ENCODE results near the gene KRT13. TPM values are rescaled to one million over a fixed set of nuclear protein-coding genes. Genes with fewer than 3 reads are reported as not detected.

Gene KRT13
- total and polyA plus RNA-seq, 10 of the 15 experiments (the other 5 are each of a cell fraction or from before 2014, with no cell fraction given), result not detected

GRCh38 chr17:41528959-41529353 is 23.5 kb upstream of the KRT13 start (continued):
- no peak for TF ChIP-seq ATF3 (IDR thresholded peaks at IDR 0.05; ENCODE audit: borderline replicate concordance, extremely low read depth, low read depth, low read length)

- CTCF ChIA-PET, result no interaction called here
- RAD21 ChIA-PET (ENCODE audit: unreplicated experiment), result no interaction called here
- Histone ChIP-seq H3K79me2 (ENCODE audit: control insufficient read depth, insufficient read depth, low read length) (no peaks in the 10 kb centered on the region), H3K9ac (ENCODE audit: control insufficient read depth, insufficient read depth, low read length) (no peak overlapping the region), H2AFZ (ENCODE audit: control insufficient read depth, low read depth, low read length) (no peak overlapping the region), H3K27ac (ENCODE audit: control insufficient read depth, insufficient read depth) (no peak overlapping the region), H3K9me3 (replicated peaks; ENCODE audit: control insufficient read depth, insufficient read depth, low read length) (no peaks in the 10 kb centered on the region; the same call in 2 of the 3 replicates), H3K4me1 (ENCODE audit: control insufficient read depth, insufficient read depth, low read length) (no peaks in the 10 kb centered on the region), H3K4me2 (ENCODE audit: control insufficient read depth, insufficient read depth) (no peak overlapping the region), H4K20me1 (ENCODE audit: control insufficient read depth, insufficient read depth) (no peaks in the 10 kb centered on the region), H3K4me3 (no peak overlapping the region), H3K36me3 (ENCODE audit: control insufficient read depth in 2 of 2, insufficient read depth in 2 of 2, low read length in 1 of 2) (no peaks in the 10 kb centered on the region), H3K27me3 (replicated peaks in 1 of 2; ENCODE audit: control insufficient read depth in 2 of 2, insufficient read depth in 2 of 2, low read length in 1 of 2) (peaks cover 18 to 20% of the 10 kb centered on the region in 2 experiments)
- FAIRE-seq (no peak), DNase-seq (ENCODE audit: low read depth, low spot score) (no peak), ATAC-seq (no peak)
- WGBS (ENCODE audit: insufficient coverage, insufficient replicate concordance, low lambda C conversion rate, missing lambda C conversion rate), result 13% methylated on average over 58 of the region's 62 CpGs
- no peak for TF ChIP-seq SPI1 (IDR thresholded peaks at IDR 0.05; ENCODE audit: borderline replicate concordance, insufficient read depth, low read depth, low read length)
- no peak for TF ChIP-seq BRCA1 (IDR thresholded peaks at IDR 0.05; ENCODE audit: low read depth, low read length)
- TF ChIP-seq TCF12 (IDR thresholded peaks at IDR 0.05; ENCODE audit: low read depth, low read length), result no peak
- no peak for TF ChIP-seq EZH2 (IDR thresholded peaks at IDR 0.05; ENCODE audit: borderline replicate concordance, control insufficient read depth, low read depth, low read length)
- no peak for TF ChIP-seq EP300 (IDR thresholded peaks at IDR 0.05; ENCODE audit: borderline replicate concordance in 1 of 2, control insufficient read depth in 1 of 2, low read depth in 2 of 2, low read length in 2 of 2)
- no peak for TF ChIP-seq NKRF (conservative IDR thresholded peaks at IDR 0.05)
- TF ChIP-seq FOXK2 (IDR thresholded peaks at IDR 0.05), result no peak
- TF ChIP-seq MXI1 (IDR thresholded peaks at IDR 0.05; ENCODE audit: low read depth, low read length), result no peak
- TF ChIP-seq WRNIP1 (IDR thresholded peaks at IDR 0.05; ENCODE audit: borderline replicate concordance, low read depth, low read length), result no peak
- TF ChIP-seq SMAD1 (IDR thresholded peaks at IDR 0.05; ENCODE audit: low read depth, partially characterized antibody), result no peak
- TF ChIP-seq YY1 (IDR thresholded peaks at IDR 0.05; ENCODE audit: low read depth, low read length), result no peak
- no peak for TF ChIP-seq RFX5 (IDR thresholded peaks at IDR 0.05; ENCODE audit: low read depth, low read length)
- in situ Hi-C loops (cut with MboI), result no loop called here
- intact Hi-C loops (cut with micrococcal nuclease; ENCODE audit: unreplicated experiment), result no loop called here
- POLR2A ChIA-PET, result no interaction called here
- SMC1A ChIA-PET (ENCODE audit: uncharacterized antibody, unreplicated experiment), result no interaction called here
- no TSS peak for BruUV-seq (replicated peaks)
Measured at GRCh38 chr17:41527063-41528023, 21.9 kb upstream of the KRT13 start.
